HepG2 (cell line): Measurements from ENCODE around the gene MYOM1. TPM values are rescaled to one million over a fixed set of nuclear protein-coding genes. Genes with fewer than 3 reads are reported as not detected.

Experiments used
- AGO2 ChIP-seq: fragments of 200-400 bp; formaldehyde crosslinking; optimal IDR thresholded peaks from 2 replicates; pipeline ENCODE3; 2017; ENCODE audit warnings: mild to moderate bottlenecking, low read depth, low read length, moderate library complexity
- FOXJ3 ChIP-seq: sonication (generic); formaldehyde crosslinking; IDR thresholded peaks from 2 replicates; pipeline ENCODE4 v1.4.0; 2020; ENCODE audit warnings: missing genetic modification reagents, mild to moderate bottlenecking, borderline replicate concordance
- IRF2 ChIP-seq: IDR thresholded peaks from 2 replicates; pipeline ENCODE4 v1.6.1; 2018; ENCODE audit warnings: missing genetic modification reagents, missing compliant biosample characterization
- MIXL1 ChIP-seq: IDR thresholded peaks from 2 replicates; pipeline ENCODE4 v1.6.1; 2016
- ZNF160 ChIP-seq: sonication (generic); formaldehyde crosslinking; IDR thresholded peaks from 2 replicates; pipeline ENCODE4 v1.8.0; 2022; ENCODE audit warnings: mild to moderate bottlenecking, inconsistent platforms, missing genetic modification reagents
- ZNF431 ChIP-seq: sonication (generic); formaldehyde crosslinking; IDR thresholded peaks from 2 replicates; pipeline ENCODE4 v1.9.0; 2022; ENCODE audit warnings: missing genetic modification reagents, low read depth, mild to moderate bottlenecking, borderline replicate concordance
- ZNF510 ChIP-seq: sonication (generic); formaldehyde crosslinking; IDR thresholded peaks from 2 replicates; pipeline ENCODE4 v1.4.0; 2020; ENCODE audit warnings: low read depth, mild to moderate bottlenecking, missing genetic modification reagents
- ZNF644 ChIP-seq: IDR thresholded peaks from 2 replicates; pipeline ENCODE4 v1.6.1; 2016; ENCODE audit warnings: low read depth
- ZNF746 ChIP-seq: sonication (generic); formaldehyde crosslinking; IDR thresholded peaks from 2 replicates; pipeline ENCODE4 v1.8.0; 2022; ENCODE audit warnings: mild to moderate bottlenecking, missing genetic modification reagents
- ZSCAN12 ChIP-seq: sonication (generic); formaldehyde crosslinking; IDR thresholded peaks from 2 replicates; pipeline ENCODE4 v1.9.0; 2021; ENCODE audit warnings: mild to moderate bottlenecking, missing genetic modification reagents
- ZSCAN21 ChIP-seq: sonication (generic); formaldehyde crosslinking; IDR thresholded peaks from 2 replicates; pipeline ENCODE4 v1.8.0; 2022; ENCODE audit warnings: mild to moderate bottlenecking, missing genetic modification reagents, moderate library complexity, borderline replicate concordance
- ZSCAN22 ChIP-seq: sonication (generic); formaldehyde crosslinking; IDR thresholded peaks from 2 replicates; pipeline ENCODE4 v1.4.0; 2020; ENCODE audit warnings: mild to moderate bottlenecking, missing genetic modification reagents
- polyA plus RNA-seq, 8 experiments: library from polyadenylated mRNA; depleted of rRNA in 3 of 8; stranded (reverse) in 7 of 8; unstranded in 1 of 8; fragments of >200 nt; fragmentation: Illumina TruSeq in 4 of 8; extraction: Trizol in 4 of 8; gene quantifications; 2 replicates each; pipeline versions ENCODE4 v1.2.1 to v1.2.3, GENCODE V29; 2011 to 2016; ENCODE audit warnings: low read depth in 4 of 8, missing spikeins in 1 of 8, mixed read lengths in 1 of 8; ENCODE audit not compliant: insufficient read depth in 1 of 8
- total RNA-seq, 5 experiments: library from RNA; depleted of rRNA; stranded (reverse); fragments of >200 nt; fragmentation: Illumina TruSeq; extraction: Trizol; gene quantifications; 2 replicates each; pipeline ENCODE4 v1.2.3, GENCODE V29; 2016; ENCODE audit warnings: low read depth in 1 of 5
- TF ChIP-seq, protein P1 (sequence below): sonication (generic); formaldehyde crosslinking; IDR thresholded peaks from 2 replicates; pipeline ENCODE4 v1.5.0; 2020; ENCODE audit warnings: missing genetic modification reagents, mild to moderate bottlenecking, borderline replicate concordance
- TF ChIP-seq, protein P2 (sequence below): sonication (generic); formaldehyde crosslinking; conservative IDR thresholded peaks from 2 replicates; pipeline ENCODE4 v1.5.0; 2020; ENCODE audit warnings: missing genetic modification reagents
- TF ChIP-seq, protein P3 (sequence below): IDR thresholded peaks from 2 replicates; pipeline ENCODE4 v1.6.1; 2016; ENCODE audit warnings: missing compliant biosample characterization, missing genetic modification reagents, borderline replicate concordance
- TF ChIP-seq, protein P4 (sequence below): sonication (generic); formaldehyde crosslinking; IDR thresholded peaks from 2 replicates; pipeline ENCODE4 v1.8.1; 2023; ENCODE audit warnings: mild to moderate bottlenecking, missing genetic modification reagents, borderline replicate concordance
- TF ChIP-seq, protein P5 (sequence below), 2 experiments: sonication (generic) in 1 of 2; formaldehyde crosslinking in 1 of 2; IDR thresholded peaks; 2 replicates each; pipeline versions ENCODE4 v1.4.0 to v1.6.1; 2016 to 2020; ENCODE audit warnings: borderline replicate concordance in 1 of 2, low read depth in 1 of 2, mild to moderate bottlenecking in 1 of 2, missing genetic modification reagents in 1 of 2

Gene MYOM1
- total and polyA plus RNA-seq, 2 of the 13 experiments (the other 11 are each of a cell fraction or from before 2014, with no cell fraction given), result 0.46 to 0.98 TPM

DNA sequence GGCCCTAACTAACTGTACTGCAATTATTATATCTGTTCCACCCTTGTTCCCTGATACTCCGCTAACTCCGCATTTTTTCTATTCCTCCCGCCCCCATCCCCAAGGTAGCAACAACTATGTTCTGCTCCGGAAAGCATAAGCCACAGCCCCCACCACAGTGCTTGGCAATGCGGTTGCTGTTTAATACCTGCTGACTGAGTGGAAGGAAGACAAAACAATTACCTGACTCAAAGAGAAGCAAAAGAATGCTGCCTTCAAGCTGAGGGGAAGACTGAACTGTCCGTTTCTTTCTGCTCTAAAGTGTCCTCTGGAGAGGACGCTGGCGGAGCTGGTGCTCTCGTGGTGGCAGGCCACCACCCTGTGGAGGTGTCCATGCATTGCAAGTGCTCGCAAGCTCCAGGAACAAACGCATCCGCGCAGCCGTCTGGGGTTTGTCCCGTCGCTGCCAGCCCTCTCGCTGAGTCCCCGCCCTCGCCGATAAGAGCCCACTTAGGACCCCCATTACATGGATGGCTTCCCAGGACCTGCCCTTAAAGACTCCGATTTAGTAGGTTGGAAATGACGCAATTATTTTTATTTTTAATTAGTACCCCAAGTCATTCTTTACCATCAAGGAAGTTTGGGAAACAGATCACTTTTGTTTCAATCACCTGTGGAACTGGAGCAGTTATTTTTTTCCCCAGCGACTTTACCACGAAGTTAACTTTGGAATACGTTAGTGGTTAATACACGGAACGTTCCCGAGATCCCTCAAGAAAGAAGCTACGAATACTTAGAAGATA is 26.3 kb upstream of the MYOM1 start (continued):
- TF ChIP-seq ZNF431 (CRISPR knock-in tag) (no peak), ZNF510 (CRISPR knock-in tag) (no peak), ZNF746 (CRISPR knock-in tag) (no peak), ZNF644 (CRISPR knock-in tag) (no peak), ZNF160 (peak; percentile 57; the same call in 1 of the 2 replicates), AGO2 (no peak), ZSCAN22 (CRISPR knock-in tag) (0 out of 2 replicates have a peak, but pooled peaks have one; percentile 42), MIXL1 (CRISPR knock-in tag) (no peak; the same call in 1 of the 2 replicates), FOXJ3 (CRISPR knock-in tag) (0 out of 2 replicates have a peak, but pooled peaks have one; percentile 63), ZSCAN21 (CRISPR knock-in tag) (no peak), IRF2 (peak; percentile 81), ZSCAN12 (CRISPR knock-in tag) (no peak)
- TF ChIP-seq, protein P1, sequence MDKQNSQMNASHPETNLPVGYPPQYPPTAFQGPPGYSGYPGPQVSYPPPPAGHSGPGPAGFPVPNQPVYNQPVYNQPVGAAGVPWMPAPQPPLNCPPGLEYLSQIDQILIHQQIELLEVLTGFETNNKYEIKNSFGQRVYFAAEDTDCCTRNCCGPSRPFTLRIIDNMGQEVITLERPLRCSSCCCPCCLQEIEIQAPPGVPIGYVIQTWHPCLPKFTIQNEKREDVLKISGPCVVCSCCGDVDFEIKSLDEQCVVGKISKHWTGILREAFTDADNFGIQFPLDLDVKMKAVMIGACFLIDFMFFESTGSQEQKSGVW, result no peak
- TF ChIP-seq, protein P2, sequence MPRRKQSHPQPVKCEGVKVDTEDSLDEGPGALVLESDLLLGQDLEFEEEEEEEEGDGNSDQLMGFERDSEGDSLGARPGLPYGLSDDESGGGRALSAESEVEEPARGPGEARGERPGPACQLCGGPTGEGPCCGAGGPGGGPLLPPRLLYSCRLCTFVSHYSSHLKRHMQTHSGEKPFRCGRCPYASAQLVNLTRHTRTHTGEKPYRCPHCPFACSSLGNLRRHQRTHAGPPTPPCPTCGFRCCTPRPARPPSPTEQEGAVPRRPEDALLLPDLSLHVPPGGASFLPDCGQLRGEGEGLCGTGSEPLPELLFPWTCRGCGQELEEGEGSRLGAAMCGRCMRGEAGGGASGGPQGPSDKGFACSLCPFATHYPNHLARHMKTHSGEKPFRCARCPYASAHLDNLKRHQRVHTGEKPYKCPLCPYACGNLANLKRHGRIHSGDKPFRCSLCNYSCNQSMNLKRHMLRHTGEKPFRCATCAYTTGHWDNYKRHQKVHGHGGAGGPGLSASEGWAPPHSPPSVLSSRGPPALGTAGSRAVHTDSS (CRISPR knock-in tag), result no peak
- TF ChIP-seq, protein P3, sequence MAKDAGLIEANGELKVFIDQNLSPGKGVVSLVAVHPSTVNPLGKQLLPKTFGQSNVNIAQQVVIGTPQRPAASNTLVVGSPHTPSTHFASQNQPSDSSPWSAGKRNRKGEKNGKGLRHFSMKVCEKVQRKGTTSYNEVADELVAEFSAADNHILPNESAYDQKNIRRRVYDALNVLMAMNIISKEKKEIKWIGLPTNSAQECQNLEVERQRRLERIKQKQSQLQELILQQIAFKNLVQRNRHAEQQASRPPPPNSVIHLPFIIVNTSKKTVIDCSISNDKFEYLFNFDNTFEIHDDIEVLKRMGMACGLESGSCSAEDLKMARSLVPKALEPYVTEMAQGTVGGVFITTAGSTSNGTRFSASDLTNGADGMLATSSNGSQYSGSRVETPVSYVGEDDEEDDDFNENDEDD (CRISPR knock-in tag), result 0 out of 2 replicates have a peak, but pooled peaks have one; percentile 10
- TF ChIP-seq, protein P4, sequence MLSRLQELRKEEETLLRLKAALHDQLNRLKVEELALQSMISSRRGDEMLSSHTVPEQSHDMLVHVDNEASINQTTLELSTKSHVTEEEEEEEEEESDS (CRISPR knock-in tag), result no peak
- TF ChIP-seq, protein P5, sequence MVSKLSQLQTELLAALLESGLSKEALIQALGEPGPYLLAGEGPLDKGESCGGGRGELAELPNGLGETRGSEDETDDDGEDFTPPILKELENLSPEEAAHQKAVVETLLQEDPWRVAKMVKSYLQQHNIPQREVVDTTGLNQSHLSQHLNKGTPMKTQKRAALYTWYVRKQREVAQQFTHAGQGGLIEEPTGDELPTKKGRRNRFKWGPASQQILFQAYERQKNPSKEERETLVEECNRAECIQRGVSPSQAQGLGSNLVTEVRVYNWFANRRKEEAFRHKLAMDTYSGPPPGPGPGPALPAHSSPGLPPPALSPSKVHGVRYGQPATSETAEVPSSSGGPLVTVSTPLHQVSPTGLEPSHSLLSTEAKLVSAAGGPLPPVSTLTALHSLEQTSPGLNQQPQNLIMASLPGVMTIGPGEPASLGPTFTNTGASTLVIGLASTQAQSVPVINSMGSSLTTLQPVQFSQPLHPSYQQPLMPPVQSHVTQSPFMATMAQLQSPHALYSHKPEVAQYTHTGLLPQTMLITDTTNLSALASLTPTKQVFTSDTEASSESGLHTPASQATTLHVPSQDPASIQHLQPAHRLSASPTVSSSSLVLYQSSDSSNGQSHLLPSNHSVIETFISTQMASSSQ (IDR thresholded peaks at IDR 0.05; ENCODE audit: low read depth), result peak; percentile 28; the same call in 1 of the 2 replicates
- TF ChIP-seq, protein P5 (CRISPR knock-in tag; IDR thresholded peaks at IDR 0.05; ENCODE audit: borderline replicate concordance), result 0 out of 2 replicates have a peak, but pooled peaks have one; percentile 41
